HFFc6 (cell line): ENCODE data around the gene ZNF385C. TPM values are rescaled to one million over a fixed set of nuclear protein-coding genes. Genes with fewer than 3 reads are reported as not detected.
A peak's percentile ranks its signal among the peaks of the same experiment; 100 is the strongest.

Source experiments
- DNase-seq: peaks from one replicate; pipeline ENCODE4 v3.0.0-alpha.2; 2018
- H3K27ac Mint-ChIP-seq: 2 replicates; pipeline ENCODE4 v1.8.0; 2020; ENCODE audit warnings: mild to moderate bottlenecking, mixed read lengths
- H3K27me3 Mint-ChIP-seq: 2 replicates; pipeline ENCODE4 v1.8.0; 2021; ENCODE audit warnings: mild to moderate bottlenecking, moderate library complexity, mixed read lengths; ENCODE audit not compliant: insufficient read depth
- H3K36me3 Mint-ChIP-seq: 2 replicates; pipeline ENCODE4 v1.8.0; 2021; ENCODE audit warnings: low read depth, mixed read lengths
- H3K4me1 Mint-ChIP-seq: 2 replicates; pipeline ENCODE4 v1.8.0; 2020; ENCODE audit warnings: low read depth, mixed read lengths
- H3K4me3 Mint-ChIP-seq: 2 replicates; pipeline ENCODE4 v1.8.0; 2020; ENCODE audit warnings: mild to moderate bottlenecking, moderate library complexity, mixed read lengths
- H3K9me3 Mint-ChIP-seq: 2 replicates; pipeline ENCODE4 v1.8.0; 2020; ENCODE audit warnings: mild to moderate bottlenecking, mixed read lengths
- total RNA-seq, 6 experiments: library from RNA; stranded (reverse); fragmentation: NEBNext Ultra II Directional; extraction: Animal tissue kit (Norgen Biotek cat#: 25700); gene quantifications; 2 replicates in 1 of 6; 3 replicates in 5 of 6; pipeline ENCODE4 v1.2.3, GENCODE V29; 2021
- TF ChIP-seq, protein P1 (sequence below): fragments of 200-600 bp; sonication (generic); IDR thresholded peaks from 2 replicates; pipeline ENCODE4 v1.5.0; 2021; ENCODE audit warnings: antibody characterized with exemption, mild to moderate bottlenecking

Gene ZNF385C
- total RNA-seq, 6 experiments from 2014 or later, result not detected

DNA sequence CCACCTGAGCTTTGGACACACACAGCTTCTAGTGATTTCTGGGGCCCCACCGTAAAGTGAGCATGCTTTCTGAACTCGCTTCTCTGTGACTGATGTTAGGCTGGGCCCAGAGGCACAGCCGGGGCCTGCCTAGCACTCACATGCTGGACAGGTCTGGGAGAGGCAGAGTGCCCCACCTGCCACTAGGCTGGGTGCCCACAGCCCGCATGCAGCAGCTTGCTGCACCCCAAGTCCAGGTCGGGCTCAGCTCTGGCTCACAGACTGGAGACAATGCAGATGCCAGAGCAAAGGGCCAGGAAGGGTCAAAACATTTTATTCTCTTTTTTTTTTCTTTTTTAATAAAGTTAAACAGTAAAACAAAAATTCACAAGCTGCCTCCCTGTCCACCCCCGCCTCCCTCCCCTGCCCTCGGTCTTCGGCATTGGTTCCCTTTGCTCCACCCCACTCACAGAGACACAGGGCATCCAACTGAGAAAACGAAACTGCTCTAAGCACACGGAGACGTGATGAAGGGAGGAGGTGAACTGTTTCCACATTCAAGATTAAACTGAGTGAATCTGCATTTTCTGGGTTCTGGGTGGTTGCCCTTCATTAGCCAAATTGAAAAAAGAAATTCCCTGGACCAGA lies 122.0 kb downstream of the ZNF385C start:
- Mint-ChIP-seq H3K9me3 (no peaks in the 10 kb centered on the region), H3K27me3 (peaks cover 7% of the 10 kb centered on the region), H3K36me3 (peaks cover 27% of the 10 kb centered on the region; the same call in 1 of the 2 replicates), H3K27ac (peak overlapping the region; percentile 69), H3K4me1 (peaks cover 23% of the 10 kb centered on the region), H3K4me3 (peak overlapping the region; percentile 60; the same call in 1 of the 2 replicates)
- DNase-seq, result no peak
- TF ChIP-seq, protein P1, sequence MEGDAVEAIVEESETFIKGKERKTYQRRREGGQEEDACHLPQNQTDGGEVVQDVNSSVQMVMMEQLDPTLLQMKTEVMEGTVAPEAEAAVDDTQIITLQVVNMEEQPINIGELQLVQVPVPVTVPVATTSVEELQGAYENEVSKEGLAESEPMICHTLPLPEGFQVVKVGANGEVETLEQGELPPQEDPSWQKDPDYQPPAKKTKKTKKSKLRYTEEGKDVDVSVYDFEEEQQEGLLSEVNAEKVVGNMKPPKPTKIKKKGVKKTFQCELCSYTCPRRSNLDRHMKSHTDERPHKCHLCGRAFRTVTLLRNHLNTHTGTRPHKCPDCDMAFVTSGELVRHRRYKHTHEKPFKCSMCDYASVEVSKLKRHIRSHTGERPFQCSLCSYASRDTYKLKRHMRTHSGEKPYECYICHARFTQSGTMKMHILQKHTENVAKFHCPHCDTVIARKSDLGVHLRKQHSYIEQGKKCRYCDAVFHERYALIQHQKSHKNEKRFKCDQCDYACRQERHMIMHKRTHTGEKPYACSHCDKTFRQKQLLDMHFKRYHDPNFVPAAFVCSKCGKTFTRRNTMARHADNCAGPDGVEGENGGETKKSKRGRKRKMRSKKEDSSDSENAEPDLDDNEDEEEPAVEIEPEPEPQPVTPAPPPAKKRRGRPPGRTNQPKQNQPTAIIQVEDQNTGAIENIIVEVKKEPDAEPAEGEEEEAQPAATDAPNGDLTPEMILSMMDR, result no peak

Other genes starting within 250 kb of the ZNF385C start
- gene KLHL11, start 233.1 kb downstream of the ZNF385C start, total RNA-seq, result 10 to 100 TPM; 13.4 to 16.2 (median 15.7) TPM
- 100 to 1,000 TPM; 254 to 315 (median 279) TPM for gene ACLY, start 179.5 kb downstream of the ZNF385C start, total RNA-seq
- gene ODAD4, start 167.9 kb downstream of the ZNF385C start, total RNA-seq, result 1 to 10 TPM in 3 of 6 experiments, under 1 TPM in 3; 0.74 to 1.8 (median 0.97) TPM
- gene CNP, start 131.7 kb downstream of the ZNF385C start, total RNA-seq, result 100 to 1,000 TPM; 105 to 118 (median 111) TPM
- 100 to 1,000 TPM in 3 of 6 experiments, 10 to 100 TPM in 3; 85.0 to 115 (median 100) TPM for gene DNAJC7, start 81.0 kb downstream of the ZNF385C start, total RNA-seq
- 10 to 100 TPM; 37.1 to 43.9 (median 40.3) TPM for gene NKIRAS2, start 78.4 kb downstream of the ZNF385C start, total RNA-seq
- under 1 TPM in 4 of 6 experiments, not detected in 2; 0.07 to 0.10 (median 0.08) TPM for gene C17orf113, start 47.9 kb downstream of the ZNF385C start, total RNA-seq
- 1 to 10 TPM; 4.0 to 5.3 (median 4.2) TPM for gene DHX58, start 14.2 kb upstream of the ZNF385C start, total RNA-seq
- gene KAT2A, start 22.9 kb upstream of the ZNF385C start, total RNA-seq, result 10 to 100 TPM; 21.5 to 36.2 (median 25.3) TPM
- not detected for gene HSPB9, start 24.3 kb upstream of the ZNF385C start, total RNA-seq
- gene RAB5C, start 56.5 kb upstream of the ZNF385C start, total RNA-seq, result 100 to 1,000 TPM; 184 to 204 (median 193) TPM
- gene KCNH4, start 82.7 kb upstream of the ZNF385C start, total RNA-seq, result not detected
- gene HCRT, start 87.0 kb upstream of the ZNF385C start, total RNA-seq, result not detected
- 1 to 10 TPM; 1.5 to 7.5 (median 6.4) TPM for gene GHDC, start 96.0 kb upstream of the ZNF385C start, total RNA-seq
- gene STAT5B, start 177.9 kb upstream of the ZNF385C start, total RNA-seq, result 10 to 100 TPM; 16.8 to 22.5 (median 20.1) TPM
- gene STAT5A, start 190.0 kb upstream of the ZNF385C start, total RNA-seq, result 1 to 10 TPM in 1 of 6 experiments, under 1 TPM in 5; 0.27 to 1.0 (median 0.53) TPM